NCI-H2196 (cell line): ENCODE results near the gene CLEC4G.

Experiments
- DNase-seq: peaks from one replicate; lab custom pipeline; 2025; ENCODE audit not compliant: unreplicated experiment; lab: John Stamatoyannopoulos, UW

The CLEC4G gene

DNA sequence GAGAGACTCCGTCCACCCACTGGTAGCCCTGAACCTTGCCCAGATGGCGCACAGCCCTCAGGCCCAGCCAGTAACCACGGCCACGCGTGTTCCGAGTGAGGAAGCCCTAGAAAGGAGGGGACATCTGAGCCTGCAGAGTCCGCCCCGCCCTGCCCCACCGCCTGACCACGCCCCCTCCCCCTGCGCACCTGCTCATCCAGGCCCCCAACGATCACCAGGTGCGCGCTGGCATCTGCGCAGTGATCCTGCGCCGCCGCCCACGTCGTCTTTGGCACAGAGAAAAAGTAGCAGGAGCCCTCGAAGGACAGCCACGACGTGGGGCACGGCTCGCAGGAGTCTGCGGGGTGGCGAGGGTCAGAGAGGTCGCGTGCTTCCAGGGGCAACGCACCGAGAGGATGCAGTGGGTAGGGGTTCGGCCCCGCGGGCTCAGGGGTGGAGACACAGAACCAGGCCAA lies 2.1 kb downstream of the CLEC4G start:
- DNase-seq: peak; percentile 6

DNA sequence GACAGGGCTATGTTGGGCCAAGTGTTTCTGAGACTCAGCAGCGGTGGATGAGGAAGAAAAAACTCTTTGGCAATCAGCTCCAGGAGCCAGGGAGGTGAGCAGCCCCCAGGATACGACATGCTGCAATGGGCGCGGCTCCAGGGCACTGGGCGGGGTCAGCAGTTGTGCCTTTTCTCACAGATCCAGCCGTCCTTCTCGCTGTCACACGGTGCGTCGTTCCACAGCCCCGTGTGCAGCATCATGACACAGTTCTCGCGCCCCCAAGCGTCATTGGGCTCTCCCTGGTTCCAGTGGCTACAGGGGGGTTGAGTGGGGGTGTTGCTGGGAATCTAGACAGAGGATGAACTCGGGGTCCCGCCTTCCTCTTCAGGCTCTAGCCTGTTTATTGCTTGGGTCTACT lies 2.7 kb downstream of the CLEC4G start:
- DNase-seq: no peak

DNA sequence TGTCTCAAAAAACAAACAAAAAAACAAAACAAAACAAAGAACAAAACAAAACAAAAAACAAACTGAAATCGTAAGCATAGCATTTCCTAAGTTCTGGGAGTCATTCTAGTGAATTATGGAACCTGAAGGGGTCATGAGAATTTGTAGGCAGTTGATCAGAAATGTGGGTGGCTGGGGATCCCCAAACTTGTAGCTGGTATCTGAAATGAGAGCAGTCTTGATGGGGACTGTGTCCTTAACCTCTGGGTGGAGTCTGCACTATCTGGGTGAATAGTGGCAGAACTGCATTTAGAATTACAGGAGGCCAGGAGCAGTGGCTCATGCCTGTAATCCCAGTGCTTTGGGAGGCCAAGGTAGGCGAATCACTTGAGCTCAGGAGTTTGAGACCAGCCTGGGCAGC lies 6.1 kb downstream of the CLEC4G start:
- no peak for DNase-seq

DNA sequence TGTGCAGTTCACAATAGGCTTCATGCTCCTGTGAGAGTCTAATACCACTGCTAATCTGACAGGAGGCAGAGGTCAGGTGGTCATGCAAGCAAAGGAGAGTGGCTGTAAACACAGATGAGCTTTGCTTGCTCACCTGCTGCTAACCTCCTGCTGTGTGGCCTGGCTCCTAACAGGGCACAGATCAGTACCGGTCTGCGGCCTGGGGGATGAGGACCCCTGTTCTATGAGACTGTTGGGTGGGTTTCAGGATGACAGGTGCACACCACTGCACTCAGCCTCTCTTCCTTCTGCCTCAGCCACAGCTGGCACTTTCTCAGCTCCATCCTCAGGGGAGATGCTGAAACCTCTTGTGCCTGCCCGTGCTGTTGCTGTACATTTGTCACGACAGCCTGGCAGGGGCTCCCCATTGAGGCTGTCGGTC lies 9.7 kb downstream of the CLEC4G start:
- peak; percentile 26 for DNase-seq

DNA sequence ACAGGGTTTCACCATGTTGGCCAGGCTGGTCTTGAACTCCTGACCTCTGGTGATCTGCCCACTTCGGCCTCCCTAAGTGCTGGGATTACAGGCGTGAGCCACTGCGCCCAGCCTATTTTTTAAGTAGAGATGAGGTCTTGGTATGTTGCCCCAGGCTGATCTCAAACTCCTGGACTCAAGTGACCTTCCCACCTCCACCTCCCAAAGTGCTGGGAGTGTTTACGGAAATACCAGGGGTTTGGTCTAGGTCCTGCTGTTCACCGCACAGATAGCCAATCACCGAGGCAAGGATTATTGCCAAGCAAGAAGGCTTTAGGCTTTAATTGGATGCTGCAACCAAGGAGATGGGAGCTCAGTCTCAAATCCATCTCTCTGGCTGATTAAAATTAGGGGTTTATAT lies 11.6 kb downstream of the CLEC4G start:
- no peak for DNase-seq

DNA sequence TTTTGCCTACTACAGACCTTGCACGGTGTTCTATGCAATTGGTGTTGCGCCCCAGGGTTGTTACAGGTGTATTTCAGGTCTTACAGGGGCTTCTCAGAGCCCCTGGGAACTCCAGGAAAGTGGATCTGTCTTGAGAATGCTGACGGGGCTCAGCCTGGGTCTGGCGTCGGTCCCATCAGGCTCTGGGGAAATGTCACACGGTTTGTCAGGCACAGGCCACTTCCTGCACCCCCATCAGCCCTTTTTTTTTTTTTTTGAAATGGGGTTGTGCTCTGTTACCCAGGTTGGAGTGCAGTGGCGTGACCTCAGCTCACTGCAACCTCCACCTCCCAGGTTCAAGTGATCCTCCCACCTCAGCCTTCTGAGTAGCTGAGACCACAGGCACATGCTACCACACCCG lies 13.2 kb downstream of the CLEC4G start:
- no peak for DNase-seq

DNA sequence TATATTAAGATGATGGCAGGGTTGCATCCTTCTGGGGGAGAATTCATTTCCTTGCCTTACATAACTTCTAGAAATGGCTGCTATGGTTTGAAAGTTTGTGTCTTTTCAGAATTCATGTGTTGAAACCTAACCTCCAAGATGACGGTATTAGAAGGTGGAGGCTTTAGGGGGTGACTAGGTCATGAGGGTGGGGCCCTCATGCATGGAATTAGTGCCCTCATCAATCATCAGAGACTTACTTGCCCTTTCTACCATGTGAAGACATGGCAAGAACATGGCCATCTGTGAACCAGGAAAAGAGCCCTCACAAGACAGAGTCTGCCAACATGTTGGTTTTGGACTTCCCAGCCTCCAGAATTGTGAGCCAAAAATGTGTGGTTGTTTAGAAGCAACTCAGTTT lies 15.1 kb downstream of the CLEC4G start:
- DNase-seq: no peak

DNA sequence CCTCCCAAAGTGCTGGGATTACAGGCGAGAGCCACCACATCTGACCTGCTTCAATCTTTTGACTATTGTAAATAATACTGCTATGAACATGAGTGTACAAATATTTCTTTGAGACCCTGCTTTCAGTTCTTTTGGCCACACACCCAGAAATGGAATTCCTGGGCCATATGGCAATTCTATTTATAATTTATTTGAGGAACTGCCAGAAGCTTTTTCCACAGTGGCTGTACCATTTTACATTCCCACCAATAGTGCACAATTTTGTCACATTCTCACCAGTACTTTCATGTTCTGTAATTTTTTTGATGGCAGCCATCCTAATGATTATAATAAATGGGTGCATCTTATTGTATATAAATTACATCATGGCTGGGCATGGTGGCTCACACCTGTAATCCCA lies 16.2 kb downstream of the CLEC4G start:
- DNase-seq: no peak

DNA sequence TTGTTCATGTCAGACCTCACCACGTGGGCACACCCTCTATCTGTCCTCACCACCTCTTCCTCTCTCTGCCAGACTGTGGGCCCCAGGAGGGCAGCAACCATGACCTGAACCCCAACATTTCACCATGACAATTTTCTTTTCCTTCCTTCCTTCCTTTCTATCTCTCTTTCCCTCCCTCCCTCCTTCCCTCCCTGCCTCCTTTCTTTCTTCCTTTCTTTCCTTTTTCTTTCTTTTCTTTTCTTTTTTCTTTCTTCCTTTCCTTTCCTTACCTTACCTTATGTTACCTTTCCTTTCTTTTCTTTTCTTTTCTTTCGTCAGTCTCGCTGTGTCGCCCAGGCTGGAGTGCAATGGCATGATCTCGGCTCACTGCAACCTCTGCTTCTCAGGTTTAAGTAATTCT lies 21.3 kb downstream of the CLEC4G start:
- DNase-seq: no peak

DNA sequence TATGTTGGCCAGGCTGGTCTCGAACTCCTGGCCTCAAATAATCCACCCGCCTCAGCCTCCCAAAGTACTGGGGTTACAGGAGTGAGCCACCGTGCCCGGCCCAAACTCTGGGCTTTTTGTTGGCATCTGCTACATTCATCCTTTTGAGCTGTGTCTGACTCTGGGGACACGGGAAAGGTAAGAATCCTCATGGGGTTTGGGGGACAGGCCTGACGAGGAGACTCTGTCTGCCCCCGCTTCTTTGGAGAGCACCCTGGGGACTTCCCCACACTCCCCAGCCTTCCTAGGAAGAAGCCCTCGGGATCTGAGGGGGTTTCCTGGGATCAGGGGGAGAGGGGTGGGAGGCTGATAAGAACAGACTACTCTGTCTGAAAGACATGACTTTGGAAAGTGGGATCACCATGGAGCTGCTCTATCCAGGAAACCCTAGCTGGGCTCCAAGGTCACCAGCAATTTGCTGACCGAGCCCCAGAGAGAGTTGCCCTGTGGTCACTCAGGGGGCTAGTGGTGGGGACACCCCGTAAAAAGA lies 21.9 kb downstream of the CLEC4G start:
- DNase-seq: no peak

DNA sequence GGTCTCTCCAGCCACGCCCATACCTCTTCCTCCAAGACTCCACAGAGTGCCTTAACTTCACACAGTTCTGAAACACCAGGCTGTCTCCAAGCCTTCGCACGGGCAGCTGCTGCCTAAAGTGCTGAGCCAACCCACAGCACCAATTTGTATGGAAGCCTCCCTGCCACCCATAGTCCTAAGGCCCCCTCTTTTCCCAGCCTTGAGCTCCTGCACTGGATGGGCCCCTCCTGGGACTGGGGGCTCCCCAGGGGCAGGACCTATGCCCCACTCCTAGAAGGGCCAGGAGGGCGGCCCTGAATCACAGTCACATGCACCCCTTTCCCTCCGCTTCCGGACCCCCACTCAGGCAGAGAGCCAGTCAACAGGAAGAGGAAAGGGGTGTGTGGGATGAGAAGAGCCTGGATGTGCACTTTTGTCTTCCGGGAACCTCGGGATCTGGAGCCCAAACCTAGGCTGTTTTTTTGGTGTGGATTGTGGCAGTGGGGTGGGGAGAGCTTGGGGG lies 24.9 kb downstream of the CLEC4G start:
- DNase-seq: no peak

DNA sequence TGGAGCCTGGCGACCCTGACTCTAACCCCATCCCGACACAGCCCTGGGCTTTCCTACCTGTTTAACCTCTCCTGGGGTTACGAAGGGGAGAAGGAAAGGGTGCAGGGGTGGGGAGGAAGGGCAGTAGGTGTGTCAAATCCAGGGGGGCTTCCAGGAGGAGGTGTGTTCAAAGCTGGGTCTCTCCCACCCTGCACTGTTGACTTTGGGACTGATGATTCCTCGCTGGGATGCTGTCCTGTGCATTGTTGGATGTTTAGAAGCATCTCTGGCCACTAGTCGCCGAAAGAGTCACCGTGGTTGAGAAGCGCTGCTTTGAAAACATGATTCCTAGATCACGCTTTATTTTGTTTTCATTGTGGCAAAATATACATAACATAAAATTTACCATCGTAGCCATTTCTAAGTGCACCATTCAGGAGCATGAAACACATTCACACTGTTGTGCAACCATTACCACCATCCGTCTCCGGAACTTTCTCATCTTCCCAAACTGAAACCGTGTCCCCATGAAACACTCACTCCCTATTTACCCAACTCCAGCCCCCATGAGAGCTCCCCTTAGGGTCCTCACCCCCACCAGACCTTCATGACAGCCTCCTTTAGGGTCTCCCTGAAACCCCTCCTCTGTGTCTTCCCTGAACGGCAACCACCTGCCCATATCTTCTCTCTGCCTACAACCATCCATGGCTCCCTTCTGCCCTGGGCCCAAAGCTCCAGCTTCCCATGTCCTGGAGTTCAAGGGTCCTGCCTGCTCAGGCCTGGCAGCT lies 25.5 kb downstream of the CLEC4G start:
- DNase-seq: no peak

DNA sequence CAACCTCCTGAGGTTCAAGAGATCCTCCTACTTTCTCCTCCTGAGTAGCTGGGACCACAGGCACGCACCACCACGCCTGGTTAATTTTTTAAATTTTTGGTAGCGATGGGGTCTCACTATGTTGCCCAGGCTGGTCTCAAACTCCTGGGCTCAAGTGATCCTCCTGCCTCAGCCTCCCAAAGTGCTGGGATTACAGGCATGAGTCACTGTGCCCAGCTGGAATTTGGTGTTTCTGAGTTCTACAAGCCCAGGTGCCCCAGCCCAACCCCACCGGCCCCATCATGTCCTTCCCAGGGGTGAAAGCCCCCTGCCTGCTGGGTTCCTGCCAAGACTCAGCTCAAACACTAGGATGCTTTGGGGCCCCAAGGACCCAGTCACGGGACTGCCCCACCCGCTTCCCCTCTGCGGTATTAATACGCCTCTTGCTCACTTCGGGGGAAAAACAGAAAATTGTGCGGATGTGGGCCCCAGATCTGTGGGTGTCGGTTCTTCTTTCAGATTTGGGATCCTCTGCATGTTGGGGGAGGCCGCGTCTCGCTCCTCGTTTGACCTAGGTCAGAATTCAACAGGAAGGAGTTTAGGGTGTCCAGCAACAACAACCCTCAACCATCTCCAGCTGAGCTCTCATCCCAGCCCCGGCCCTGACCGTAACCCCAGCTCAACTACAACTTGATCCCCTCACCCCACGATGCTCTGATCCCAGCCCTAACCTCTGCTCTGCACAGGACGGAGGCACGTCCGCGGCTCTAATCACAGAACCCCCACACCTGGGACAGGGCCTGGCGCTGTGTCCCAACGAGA lies 26.3 kb downstream of the CLEC4G start:
- no peak for DNase-seq

DNA sequence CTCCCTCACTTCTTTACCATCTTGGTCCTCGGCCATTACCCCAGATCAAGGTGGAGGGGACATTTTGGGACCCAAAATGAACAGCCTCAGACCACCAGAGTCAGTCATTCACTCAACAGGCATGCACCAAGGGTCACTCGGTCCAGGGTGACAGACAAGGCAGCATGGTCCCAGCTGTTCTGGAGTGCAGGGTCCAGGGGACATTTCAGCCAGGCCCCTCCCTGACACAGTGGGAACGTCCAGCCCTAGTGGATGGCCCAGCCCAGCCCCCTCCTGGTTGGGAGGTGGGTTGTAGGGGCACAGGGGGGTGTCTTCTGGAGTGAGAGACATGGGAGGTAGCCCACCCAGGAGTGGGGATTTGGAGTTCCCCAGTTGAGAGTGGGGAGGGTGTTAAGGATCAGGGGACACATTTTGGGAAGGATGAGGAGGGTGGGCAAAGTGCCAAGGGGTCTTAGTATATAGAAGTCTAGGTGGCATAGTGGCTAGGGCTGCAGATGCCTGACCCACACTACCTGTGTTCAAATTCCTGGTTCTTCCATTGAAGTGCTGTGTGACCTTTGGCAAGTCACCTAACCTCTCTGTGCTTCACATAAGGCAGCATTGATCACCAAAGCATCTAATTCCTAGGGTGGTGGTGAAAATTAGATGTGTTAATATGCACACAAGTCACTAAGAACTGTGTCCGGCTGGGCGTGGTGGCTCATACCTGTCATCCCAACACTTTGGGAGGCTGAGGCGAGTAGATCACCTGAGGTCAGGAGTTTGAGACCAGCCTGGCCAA lies 27.4 kb downstream of the CLEC4G start:
- no peak for DNase-seq

DNA sequence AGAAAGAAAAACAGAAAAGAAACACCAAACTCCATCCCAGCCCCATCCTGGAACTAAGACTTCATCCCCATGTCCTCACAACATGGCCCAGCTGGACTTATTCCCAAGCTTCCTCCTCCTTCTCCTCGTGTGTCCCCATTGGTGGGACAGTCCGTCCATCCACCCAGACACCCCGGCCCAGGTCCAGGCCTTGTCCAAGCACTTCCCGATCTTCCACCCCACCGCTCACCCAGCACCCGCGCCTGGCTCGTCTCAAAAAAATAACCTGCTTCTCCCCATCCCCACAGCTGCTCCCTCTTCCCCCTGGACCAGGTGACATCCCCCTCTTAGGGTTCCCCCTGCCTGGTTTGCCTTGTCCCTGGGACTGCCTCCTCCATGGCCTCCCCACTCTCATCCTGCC lies 28.6 kb downstream of the CLEC4G start:
- no peak for DNase-seq

DNA sequence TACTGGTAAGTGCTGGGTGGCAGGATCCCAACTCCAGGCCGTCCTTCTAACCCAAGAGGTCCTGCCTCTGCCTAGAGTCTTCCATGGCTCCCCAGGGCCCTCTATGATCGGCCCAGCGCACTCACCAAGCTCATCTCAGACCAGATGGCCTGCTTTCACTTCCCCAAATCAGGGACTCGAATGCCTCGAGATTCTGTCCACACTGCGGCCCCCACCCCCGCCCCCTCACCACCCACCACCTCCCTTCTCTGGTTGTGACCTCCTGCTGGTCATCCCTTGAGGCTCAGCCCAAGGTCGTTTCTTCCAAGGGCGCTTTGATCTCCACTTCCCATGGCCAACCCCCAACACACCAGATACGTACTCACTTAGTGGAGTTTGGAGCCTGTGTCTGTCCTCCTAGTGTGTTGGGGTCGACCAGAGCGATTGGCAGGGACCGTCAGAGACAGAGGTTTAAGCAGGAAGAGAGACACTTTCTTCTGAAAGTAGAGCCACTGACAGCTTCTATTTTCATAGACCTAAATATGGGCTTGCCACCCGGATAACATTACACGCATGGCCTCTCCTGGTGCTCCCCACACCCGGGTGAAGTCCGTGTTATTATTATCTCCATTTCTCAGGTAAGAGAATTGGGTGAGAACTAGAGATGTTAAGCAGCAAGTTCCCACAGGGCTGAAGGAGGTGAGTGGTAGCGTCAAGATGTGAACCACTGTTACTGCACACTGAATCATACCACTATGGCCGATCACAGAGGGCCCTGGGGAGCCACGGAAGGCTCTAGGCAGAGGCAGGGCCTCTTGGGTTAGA lies 30.1 kb downstream of the CLEC4G start, which contains the start of gene FCER2:
FCER2 (minus strand) TSS at position 478 of the 804 bp plus-strand sequence. CDS start 2,371 bp downstream, outside the sequence.
- DNase-seq: no peak

DNA sequence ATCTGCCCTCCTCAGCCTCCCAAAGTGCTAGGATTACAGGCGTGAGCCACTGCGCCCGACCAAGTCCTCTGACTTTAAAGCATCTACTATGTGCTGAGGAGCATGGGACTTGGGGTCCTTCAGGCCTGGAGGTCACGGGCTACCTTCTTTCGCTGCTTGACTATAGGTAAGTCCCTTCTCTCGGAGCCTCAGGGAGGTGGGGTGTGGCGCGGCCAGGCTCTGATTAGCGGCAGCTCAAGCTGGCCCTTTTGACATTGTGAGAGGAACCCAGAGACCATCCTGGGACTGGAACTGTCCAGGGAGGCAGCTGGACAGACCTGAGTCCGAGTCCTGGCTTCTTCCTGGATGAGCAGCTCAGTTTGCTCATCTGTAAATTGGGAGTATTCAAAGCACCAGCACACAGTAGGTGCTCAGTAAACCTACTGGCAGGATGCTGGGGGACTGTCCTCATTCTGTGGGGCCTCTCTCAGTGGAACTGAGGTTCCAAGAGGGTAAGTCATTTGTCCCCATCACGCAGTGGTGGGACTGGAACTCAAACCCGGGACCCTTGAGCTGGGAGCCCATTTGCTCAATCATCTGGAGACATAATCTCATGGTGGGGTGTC lies 30.8 kb downstream of the CLEC4G start:
- no peak for DNase-seq

DNA sequence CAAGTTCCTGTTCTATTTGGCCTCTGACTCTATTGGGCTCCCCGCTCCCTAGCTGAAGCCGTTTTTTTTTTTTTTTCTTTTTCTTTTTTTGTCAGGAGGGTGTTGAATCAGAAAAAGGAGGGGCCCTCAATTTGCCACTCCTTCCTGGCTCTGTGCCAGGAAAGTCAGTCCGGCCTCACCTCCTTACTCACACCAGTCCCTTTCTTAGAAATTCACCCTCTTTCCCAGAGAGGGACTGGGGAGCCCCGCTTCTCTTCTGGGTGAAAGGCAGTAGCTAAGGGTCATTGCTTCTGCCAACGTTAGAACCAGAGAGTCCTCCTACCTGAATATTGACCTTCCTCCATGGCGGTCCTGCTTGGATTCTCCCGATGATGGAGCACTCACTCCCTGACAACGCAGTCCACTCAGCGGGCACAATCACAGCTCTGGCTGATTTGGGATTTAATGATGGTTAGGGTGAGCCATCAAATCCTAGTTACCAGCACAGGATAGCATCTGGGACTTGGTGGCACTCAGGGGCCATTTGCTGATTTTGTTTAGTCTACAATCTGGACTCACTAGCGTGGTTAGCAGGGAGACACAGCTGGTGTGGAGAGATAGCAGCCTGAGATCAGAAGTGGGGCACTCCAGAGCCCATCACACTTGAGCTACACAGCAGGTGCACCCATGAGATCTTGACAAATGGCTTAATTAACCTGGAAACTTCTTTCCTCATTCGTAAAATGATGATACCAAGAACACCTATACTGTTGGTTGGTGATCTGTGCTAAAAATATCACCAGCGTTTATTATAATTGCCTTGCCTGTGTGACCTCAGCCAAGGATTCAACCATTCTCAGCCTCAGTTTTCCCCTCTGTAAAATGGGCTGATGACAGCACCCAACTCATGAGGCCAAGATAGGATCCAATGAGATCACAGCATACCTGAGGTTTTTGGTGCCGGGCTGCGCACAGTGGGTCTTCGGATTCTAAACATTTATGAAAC lies 32.2 kb downstream of the CLEC4G start:
- DNase-seq: no peak

DNA sequence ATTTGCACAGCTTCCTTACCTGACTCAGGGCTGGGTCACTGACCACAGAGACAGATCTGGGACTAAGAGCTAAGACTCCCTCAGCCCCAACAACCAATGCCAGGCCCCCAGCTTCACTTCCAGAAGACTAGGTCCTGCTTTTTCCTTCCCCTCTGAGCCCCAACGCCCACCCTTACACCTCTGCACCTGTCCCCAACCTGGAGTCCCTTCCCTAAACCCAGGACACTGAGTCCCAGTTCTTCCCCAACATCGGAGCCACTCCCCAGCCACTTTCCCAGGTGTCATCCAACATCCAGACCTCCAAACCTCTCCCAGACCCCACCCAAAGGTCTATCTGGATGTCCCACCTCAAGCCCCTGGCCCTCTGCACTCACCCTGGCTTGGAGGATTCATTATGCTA lies 32.9 kb downstream of the CLEC4G start:
- DNase-seq: no peak
